UCSD-AML1 (cell line): ENCODE results near the gene ZNF385B.

Experiments used
- DNase-seq: peaks from one replicate; lab custom pipeline; 2025; ENCODE audit not compliant: unreplicated experiment; lab: John Stamatoyannopoulos, UW

Gene ZNF385B

GRCh38 chr2:179594268-179595112, 266.9 kb downstream of the ZNF385B start:
- DNase-seq, result no peak

DNA sequence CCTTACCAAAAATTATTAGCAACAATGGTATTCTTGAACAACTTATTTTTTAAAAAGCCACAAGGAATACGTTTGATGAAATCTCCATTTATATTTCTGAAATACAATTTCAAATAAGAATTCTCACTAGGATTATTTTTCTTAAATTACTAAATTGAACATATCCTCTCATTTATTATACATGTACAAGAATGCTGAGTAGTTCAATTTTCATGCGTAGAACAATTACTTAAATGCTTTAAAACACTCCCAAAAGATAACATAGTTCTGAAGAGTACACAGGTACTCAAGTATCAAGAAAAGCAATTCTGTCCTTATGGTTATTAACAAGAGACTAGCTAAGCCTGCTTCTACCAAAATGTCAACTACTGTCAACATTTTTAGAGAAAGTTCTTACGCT, 268.1 kb downstream of the ZNF385B start:
- DNase-seq, result no peak

DNA sequence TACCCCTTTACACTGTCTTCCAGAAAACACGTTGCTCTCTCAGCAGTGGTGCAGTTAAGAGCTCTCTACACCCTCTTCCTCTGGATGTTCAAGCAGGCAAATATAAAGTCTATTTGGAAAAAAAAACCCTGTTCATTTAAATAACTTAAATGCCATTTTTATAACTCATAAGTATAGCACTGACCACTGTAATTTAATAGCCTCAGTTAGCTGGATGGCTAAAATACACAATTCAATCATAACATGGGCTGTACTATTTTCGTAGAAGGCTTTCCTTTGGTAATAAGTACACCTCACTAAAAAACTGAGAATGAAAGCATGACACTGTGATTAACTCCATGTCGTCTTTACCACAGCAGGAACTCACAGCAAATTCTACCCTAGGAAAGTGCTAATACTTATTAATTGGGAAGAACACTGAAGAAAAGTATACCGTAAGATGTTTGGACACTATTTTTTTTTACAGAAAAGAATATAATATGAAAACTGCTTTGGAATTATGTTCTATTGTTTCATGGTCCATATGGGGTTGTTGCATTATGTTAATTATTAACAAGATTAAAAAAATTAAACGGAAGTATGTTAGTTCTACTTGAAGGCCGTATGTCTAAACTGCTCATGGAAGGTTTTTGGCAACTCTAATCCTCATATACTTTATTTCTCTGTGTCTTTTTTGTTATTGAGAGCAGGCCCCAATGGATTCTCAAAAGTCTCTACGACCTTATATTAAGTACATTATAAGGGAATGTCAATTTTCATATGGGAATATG, 269.1 kb downstream of the ZNF385B start:
- DNase-seq, result no peak

DNA sequence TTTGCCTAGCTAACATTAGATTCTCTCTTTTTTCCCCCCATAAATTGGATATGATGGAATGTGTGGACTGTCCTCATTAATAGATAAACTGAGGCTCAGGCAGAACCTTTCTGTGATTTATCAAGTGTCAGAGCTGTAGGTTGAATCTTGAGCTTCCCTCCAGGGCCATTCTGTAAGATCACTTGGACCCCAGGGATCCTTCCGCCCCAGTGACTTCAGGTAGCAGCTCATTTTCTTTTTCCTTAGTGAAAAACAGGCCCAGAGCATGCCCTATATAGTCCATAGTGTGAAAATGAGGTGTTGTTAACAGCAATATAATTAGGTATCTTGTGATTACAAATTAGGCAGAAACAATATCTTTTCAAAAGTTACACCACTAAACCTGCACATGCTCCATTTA, 269.7 kb downstream of the ZNF385B start:
- no peak for DNase-seq

DNA sequence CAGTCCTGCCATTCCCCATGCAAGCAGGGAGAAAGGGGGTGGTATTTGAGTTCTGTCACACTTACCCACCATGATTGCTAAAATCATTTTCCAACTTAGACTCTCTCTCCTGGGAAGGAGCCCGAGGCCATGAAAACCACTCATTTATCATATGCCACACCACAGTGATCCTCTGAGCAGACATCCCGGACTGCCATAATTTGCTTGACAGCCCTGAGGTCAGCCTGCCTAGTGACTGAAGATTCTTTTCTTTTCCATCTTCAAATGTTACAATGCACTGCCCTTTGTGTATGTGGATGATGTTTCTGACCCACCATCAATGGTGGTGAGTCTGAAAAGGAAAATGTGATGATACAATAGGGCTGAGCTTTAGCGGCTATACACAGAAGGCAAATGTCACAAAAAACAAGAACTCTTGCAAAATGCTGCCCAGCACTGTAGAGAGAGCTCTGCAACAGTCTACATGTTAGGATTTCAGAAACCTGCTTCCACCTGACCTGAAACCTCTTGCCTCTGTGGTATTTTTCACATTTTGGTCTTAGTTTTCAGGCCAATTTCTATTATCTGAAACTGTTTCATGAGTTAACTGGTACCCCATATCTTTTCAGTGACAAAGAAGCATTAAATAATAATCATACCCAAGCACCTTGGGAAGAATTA, 272.8 kb downstream of the ZNF385B start:
- no peak for DNase-seq

DNA sequence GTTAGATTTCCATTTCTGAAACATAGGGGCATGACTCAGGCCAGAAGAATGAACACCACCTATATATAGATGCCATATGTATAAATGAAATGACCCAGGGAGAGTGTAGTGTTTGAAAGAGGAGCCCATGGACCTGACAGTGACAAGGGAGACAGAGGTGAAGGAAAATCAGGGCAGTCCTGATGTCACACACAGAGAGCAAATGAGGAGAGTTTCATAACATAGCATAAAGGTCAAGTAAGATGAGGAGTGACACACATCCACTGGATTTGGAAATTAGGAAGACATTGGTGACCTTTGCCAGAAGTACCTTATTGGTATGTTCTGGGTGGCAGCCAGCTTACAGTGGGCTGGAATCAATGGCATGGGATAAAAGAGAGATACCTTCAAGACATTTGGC, 276.7 kb downstream of the ZNF385B start:
- DNase-seq, result no peak

DNA sequence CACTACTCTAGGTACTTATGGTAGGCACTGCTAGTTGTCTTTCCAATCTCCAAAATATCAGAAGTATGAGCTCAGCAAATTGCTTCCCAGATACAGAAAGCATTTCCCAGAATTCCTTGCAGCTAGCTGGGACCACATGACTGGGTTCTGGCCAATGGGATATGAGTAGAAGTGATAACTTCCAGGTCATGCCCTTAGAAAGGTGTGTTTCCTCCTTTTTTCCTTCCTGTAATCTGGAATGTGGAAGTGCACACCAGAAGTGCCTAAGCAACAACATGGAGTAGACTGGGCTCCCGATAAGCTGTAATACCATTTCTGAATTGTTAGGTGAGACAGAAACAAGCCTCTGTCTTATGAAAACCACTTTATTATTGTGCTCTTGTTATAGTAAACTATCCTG, 279.8 kb downstream of the ZNF385B start:
- no peak for DNase-seq

DNA sequence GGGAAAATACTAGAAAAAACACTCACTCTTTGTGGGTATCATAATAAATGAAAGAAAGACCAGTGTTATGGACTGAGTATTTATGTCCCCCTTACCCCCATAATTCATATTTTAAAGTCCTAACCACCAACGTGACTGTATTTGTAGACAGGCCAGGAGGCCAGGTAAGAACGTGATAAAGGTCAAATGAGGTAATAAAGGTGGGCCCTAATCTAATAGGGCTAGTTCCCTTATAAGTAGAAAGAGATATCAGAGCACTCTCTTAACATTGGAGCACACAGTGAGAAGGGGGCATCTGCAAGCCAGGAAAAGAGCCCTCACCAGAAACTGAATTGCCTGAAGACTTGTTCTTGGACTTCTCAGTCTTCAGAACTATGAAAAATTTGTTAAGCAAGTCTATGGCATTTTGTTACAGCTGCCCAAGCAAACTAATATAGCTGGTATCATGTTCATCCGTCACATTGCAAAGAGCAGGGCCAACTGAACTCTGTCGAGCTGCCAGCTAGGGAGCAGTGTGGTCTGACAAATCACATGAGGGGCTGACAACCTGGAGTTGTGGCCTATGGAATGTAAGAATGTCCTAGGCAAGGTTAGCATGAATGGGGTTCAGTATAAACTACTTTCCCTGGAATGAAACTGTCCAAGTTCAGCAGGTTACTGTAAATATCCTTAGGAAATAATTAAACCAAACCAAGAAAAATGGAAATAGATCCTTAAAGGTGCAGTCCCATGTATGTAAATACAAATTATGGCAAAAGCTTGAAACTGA, 280.9 kb downstream of the ZNF385B start:
- no peak for DNase-seq

DNA sequence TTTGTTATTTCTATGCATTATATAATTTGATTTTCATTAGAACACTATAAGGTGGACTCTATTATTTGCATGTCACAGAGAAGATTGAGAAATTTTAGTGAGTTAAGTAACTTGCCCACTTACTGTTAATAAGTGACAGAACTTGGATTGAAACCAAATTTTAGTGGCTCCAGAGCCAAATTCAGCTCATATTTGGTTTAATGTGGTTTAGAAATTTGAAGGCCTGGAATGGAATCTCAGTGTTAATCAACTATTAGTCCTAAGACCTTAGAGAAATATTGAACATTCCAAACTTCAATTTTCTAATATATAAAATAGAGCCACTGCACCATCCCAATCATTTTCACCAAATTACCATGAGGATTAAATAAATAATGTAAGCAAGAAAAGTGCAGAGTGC, 281.6 kb downstream of the ZNF385B start:
- DNase-seq, result no peak

GRCh38 chr2:179578171-179578916, 283.1 kb downstream of the ZNF385B start:
- no peak for DNase-seq

GRCh38 chr2:179574061-179574519, 287.3 kb downstream of the ZNF385B start:
- DNase-seq, result no peak

DNA sequence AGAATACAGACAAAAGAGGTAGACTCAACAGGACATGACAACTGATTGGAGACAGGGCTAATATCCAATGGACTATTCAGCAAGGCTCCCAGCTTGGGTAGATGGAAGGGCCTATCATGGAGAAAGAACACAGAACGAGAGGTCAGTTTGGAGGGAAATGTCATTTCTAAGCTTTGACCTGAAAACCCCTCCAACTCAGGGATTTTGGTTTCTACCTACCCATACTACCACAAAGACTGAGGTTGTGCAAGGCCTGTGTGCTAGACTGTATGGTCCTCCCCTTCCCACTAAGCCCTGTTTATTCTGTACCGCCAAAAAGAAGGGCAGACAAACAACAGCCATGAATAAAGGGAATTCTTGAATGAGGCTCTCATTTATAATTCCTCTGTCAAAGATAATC, 288.9 kb downstream of the ZNF385B start:
- DNase-seq, result no peak

- peak; percentile 3 for DNase-seq
These were observed 289.7 kb downstream of the ZNF385B start for GRCh38 chr2:179571721-179572120.

DNA sequence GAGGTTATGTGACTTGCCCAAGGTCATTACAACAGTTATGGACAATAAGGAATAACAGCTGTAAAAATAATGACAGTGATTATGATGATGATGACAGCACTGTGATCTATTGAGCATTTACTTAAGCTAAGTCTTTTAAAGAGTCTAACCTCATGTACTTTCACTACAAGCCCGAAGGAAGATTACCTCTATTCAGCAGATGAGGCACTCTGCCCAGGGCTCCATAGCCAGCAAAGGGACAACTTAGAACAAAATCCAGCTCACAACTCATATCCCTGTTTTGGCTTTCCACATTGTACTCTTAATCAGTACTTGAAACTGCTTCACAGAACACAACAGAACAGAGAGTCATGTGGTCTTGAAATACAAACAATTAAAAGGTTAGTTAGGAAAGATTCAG, 290.2 kb downstream of the ZNF385B start:
- no peak for DNase-seq

- no peak for DNase-seq
These were observed 291.6 kb downstream of the ZNF385B start for GRCh38 chr2:179569831-179570233.

DNA sequence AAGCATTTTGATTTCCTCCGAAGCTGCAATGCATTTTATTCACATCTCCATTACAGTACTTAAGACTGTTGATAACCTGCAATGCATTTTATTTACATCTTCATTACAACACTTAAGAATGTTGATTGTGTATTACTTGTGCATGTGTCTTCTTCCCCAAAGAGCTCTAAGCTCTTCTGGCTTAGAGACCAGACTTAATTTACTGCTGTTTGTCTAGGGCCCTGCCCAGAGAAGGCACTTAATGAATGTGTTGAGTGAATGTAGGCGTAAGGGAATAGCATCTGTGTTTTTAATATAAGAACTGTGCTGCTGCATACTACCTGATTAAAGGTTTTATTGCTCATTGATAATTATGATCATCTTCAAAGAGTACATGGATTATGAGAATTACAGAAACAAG, 295.6 kb downstream of the ZNF385B start:
- DNase-seq, result no peak

DNA sequence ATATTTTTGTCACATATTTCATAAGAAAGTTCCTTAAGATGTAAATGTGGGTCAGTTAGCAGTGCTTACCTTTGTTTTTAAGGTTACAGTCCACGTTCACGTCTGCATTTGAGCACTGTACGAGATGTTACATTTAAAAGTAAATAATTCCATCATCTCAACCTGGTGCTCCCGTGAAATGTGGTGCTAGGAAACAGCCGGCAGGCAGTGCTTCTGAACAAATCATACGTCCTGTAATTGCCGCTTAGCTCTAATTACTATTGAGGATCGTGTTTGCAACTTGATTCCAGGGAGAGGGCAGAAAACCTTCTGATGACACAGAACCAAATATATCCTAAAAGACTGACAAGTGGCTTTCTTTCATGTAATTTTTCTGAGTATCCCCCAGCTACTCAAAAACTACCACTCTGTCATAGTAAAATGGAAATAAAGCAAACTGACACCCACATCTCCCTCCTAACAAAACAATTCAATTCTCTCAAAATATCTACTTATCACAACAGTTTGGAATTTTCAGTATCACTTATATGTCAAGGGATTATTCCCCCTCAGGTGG, 299.0 kb downstream of the ZNF385B start:
- DNase-seq, result no peak

- DNase-seq, result no peak
These were observed 299.7 kb downstream of the ZNF385B start for GRCh38 chr2:179561702-179562101.

DNA sequence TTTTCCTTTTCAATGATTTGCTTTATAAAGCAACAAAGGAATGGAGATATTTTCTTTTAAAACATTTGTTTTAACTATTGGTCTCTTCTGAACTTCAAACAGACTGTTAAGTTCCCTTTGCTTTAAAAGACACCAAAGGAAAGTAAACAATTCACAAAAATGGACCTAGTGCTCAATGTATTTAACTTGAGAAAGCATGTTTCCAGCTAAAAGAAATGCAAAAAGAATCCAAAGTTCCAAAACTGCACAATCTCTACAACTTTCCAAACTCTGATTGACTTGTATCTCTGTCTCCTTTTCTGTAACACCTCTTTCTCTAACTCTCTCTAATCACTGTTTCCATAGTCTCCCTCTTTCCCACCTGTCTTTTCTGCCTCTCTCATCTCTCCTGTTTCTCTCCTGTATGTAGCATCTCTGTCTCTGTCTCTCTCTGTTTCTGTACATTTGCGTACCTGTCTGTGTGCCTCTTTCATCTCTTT, 301.1 kb downstream of the ZNF385B start:
- no peak for DNase-seq
